ENCODE measurements around the gene MYO1F. TPM values are rescaled to one million over a fixed set of nuclear protein-coding genes. Genes with fewer than 3 reads are reported as not detected.

The MYO1F gene
- total and polyA plus RNA-seq, 2 of the 13 experiments (the other 11 are each of a cell fraction or from before 2014, with no cell fraction given), result 0.09 to 0.13 TPM

- no peak overlapping the region for H3K27ac ChIP-seq (ENCODE audit: extremely low read length, insufficient read depth, low read length)
- ChIA-PET CTCF (ENCODE audit: low intra/inter-chr PET ratio, low total read pairs) (no interaction called here), POLR2A (no interaction called here)
- no peak overlapping the region for H3K9ac ChIP-seq (ENCODE audit: insufficient read depth, low read depth, low read length)
- TF ChIP-seq ZNF501 (CRISPR knock-in tag; IDR thresholded peaks at IDR 0.05) (no peak), RBM22 (optimal IDR thresholded peaks at IDR 0.05; ENCODE audit: low read length) (peak; percentile 51), REXO4 (CRISPR knock-in tag; IDR thresholded peaks at IDR 0.05; ENCODE audit: borderline replicate concordance) (no peak), GTF2F1 (IDR thresholded peaks at IDR 0.05; ENCODE audit: low read length) (no peak), GLMP (CRISPR knock-in tag; IDR thresholded peaks at IDR 0.05; ENCODE audit: borderline replicate concordance) (no peak), ERF (CRISPR knock-in tag; IDR thresholded peaks at IDR 0.05) (no peak), YEATS2 (CRISPR knock-in tag; IDR thresholded peaks at IDR 0.05; ENCODE audit: borderline replicate concordance) (no peak), AGO2 (optimal IDR thresholded peaks at IDR 0.05; ENCODE audit: low read depth, low read length) (peak; percentile 42), SKIL (CRISPR knock-in tag; IDR thresholded peaks at IDR 0.05; ENCODE audit: borderline replicate concordance) (no peak), ZNF230 (CRISPR knock-in tag; IDR thresholded peaks at IDR 0.05) (no peak)
- H3K36me3 ChIP-seq (replicated peaks in 1 of 2; ENCODE audit: control insufficient read depth in 1 of 2, insufficient read depth in 2 of 2, low read length in 2 of 2), result peaks cover 45 to 79% of the 10 kb centered on the region in 2 experiments; a peak in 4 of 5 replicates
- 97% methylated on average over 14 of the region's 18 CpGs for WGBS (ENCODE audit: low lambda C conversion rate)
- intact Hi-C loops (cut with micrococcal nuclease; ENCODE audit: unreplicated experiment) (no loop called here), in situ Hi-C loops (cut with HindIII; ENCODE audit: extremely low pct_ligation_motif_present, low pct_unique_long_range_greater_than_20kb) (no loop called here)
- no peak overlapping the region for H3K4me3 ChIP-seq (replicated peaks in 1 of 3; ENCODE audit: insufficient read depth in 1 of 3, low read depth in 2 of 3, low read length in 3 of 3)
- peaks cover 35% of the 10 kb centered on the region for H4K20me1 ChIP-seq (ENCODE audit: insufficient read depth, low read length)
- ATAC-seq (no peak), FAIRE-seq (no peak), DNase-seq (ENCODE audit: low spot score) (no peak)
- no peaks in the 10 kb centered on the region for H3K27me3 ChIP-seq (ENCODE audit: control insufficient read depth in 1 of 2, insufficient read depth in 2 of 2, low read length in 2 of 2)
- no peaks in the 10 kb centered on the region for H3K4me1 ChIP-seq (ENCODE audit: insufficient read depth, low read length)
- H3K79me2 ChIP-seq (ENCODE audit: insufficient read depth, low read length), result peaks cover 18% of the 10 kb centered on the region
- no peaks in the 10 kb centered on the region for H3K9me3 ChIP-seq (ENCODE audit: low read length)
- no peak overlapping the region for H2AFZ ChIP-seq (ENCODE audit: low read length)
- BruUV-seq (replicated peaks), result no TSS peak
- H3K4me2 ChIP-seq (ENCODE audit: low read depth, low read length), result no peak overlapping the region
Measured at GRCh38 chr19:8484331-8484894, 92.8 kb downstream of the MYO1F start.

Data from HepG2 (cell line).